K562 (cell line): ENCODE results near the gene FMN1.

Experiments used
- CTCF ChIP-seq, 3 experiments: IDR thresholded peaks in 2 of 3; conservative IDR thresholded peaks in 1 of 3; 2 replicates each; pipeline ENCODE4 v1.5.1; 2011 to 2012; ENCODE audit warnings: low read length in 3 of 3, mild to moderate bottlenecking in 3 of 3, control low read depth in 2 of 3, improper control_type of control experiment in 1 of 3, inconsistent platforms in 1 of 3, low read depth in 1 of 3, mixed read lengths in 1 of 3, moderate library complexity in 1 of 3; ENCODE audit not compliant: insufficient read depth in 2 of 3
- GMEB1 ChIP-seq: fragments of 250-450 bp; sonication (Bioruptor Pico); IDR thresholded peaks from 2 replicates; pipeline ENCODE4 v1.4.0; 2020; ENCODE audit warnings: mild to moderate bottlenecking
- RAD21 ChIP-seq, 2 experiments: fragments of 250-450 bp in 1 of 2; fragments of 450-650 bp in 1 of 2; sonication (Bioruptor Pico) in 1 of 2; formaldehyde crosslinking in 1 of 2; IDR thresholded peaks in 1 of 2; conservative IDR thresholded peaks in 1 of 2; 2 replicates each; pipeline versions ENCODE4 v1.4.0 to v1.8.0; 2020 to 2022; ENCODE audit warnings: mild to moderate bottlenecking in 2 of 2, moderate library complexity in 1 of 2
- SP1 ChIP-seq: sonication (generic); formaldehyde crosslinking; IDR thresholded peaks from 2 replicates; pipeline ENCODE4 v1.8.1; 2022; ENCODE audit warnings: mild to moderate bottlenecking, missing genetic modification reagents
- ZBTB33 ChIP-seq: sonication (generic); formaldehyde crosslinking; IDR thresholded peaks from 2 replicates; pipeline ENCODE4 v1.8.1; 2023; ENCODE audit warnings: mild to moderate bottlenecking, missing genetic modification reagents
- ZBTB7A ChIP-seq: IDR thresholded peaks from 2 replicates; pipeline ENCODE4 v1.6.1; 2011; ENCODE audit warnings: low read depth, mild to moderate bottlenecking, low read length, moderate library complexity, borderline replicate concordance; ENCODE audit not compliant: control insufficient read depth
- TF ChIP-seq, protein P1 (sequence below): conservative IDR thresholded peaks from 2 replicates; pipeline ENCODE4 v1.6.1; 2011; ENCODE audit warnings: low read depth, mild to moderate bottlenecking, low read length; ENCODE audit not compliant: control insufficient read depth

DNA sequence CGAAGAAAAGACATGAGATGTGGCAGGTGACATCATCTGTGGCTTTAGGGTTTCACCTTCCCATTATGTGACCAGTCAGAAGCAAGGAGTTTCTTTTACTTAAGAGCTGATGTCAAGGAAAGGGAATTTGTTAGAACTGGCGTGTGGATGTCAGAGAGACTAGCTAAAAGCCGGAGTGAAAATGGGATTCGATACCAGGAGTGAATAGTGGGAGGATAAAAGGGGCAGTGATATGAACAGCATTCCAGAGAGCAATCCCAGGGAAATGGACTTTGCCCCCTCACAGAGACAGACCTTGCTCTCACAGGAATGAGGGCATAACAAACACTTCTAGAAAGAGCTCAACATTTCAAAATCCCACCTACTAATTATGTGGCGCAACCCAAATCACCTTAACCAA lies 5.9 kb upstream of the FMN1 start:
- TF ChIP-seq, protein P1, sequence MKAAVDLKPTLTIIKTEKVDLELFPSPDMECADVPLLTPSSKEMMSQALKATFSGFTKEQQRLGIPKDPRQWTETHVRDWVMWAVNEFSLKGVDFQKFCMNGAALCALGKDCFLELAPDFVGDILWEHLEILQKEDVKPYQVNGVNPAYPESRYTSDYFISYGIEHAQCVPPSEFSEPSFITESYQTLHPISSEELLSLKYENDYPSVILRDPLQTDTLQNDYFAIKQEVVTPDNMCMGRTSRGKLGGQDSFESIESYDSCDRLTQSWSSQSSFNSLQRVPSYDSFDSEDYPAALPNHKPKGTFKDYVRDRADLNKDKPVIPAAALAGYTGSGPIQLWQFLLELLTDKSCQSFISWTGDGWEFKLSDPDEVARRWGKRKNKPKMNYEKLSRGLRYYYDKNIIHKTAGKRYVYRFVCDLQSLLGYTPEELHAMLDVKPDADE, result no peak
- no peak for TF ChIP-seq SP1 (CRISPR knock-in tag)
- no peak for TF ChIP-seq ZBTB33 (CRISPR knock-in tag)
- no peak for TF ChIP-seq RAD21 (CRISPR knock-in tag; conservative IDR thresholded peaks at IDR 0.05 in 1 of 2, IDR thresholded peaks at IDR 0.05 in 1 of 2)
- no peak for TF ChIP-seq ZBTB7A
- TF ChIP-seq GMEB1 (CRISPR knock-in tag), result no peak
- no peak for TF ChIP-seq CTCF (IDR thresholded peaks at IDR 0.05 in 2 of 3, conservative IDR thresholded peaks at IDR 0.05 in 1 of 3; ENCODE audit: insufficient read depth in 2 of 3, low read depth in 1 of 3, low read length in 3 of 3)
